Kidney (tissue), 14 donors: ENCODE data around the gene RIMKLB. TPM values are rescaled to one million over a fixed set of nuclear protein-coding genes. Genes with fewer than 3 reads are reported as not detected.

Experiments used
- DNase-seq, 5 donors: peaks; one replicate each; pipeline ENCODE4 v3.0.0-alpha.2; 2013 to 2020
- FAIRE-seq: peaks from 2 replicates; lab custom pipeline; 2012; peaks lifted over from hg19 to GRCh38; lab: Jason Lieb, UNC
- H3K27ac ChIP-seq, 2 donors: one replicate each; pipeline ENCODE4 v1.7.0; 2013; ENCODE audit warnings: low read depth in 2 of 2, low read length in 2 of 2, inconsistent platforms in 1 of 2
- H3K27me3 ChIP-seq: one replicate; pipeline ENCODE4 v1.7.1; 2013; ENCODE audit warnings: low read length, inconsistent platforms; ENCODE audit not compliant: control insufficient read depth, insufficient read depth
- H3K36me3 ChIP-seq, 3 donors: one replicate each; pipeline versions ENCODE4 v1.7.0 to v1.7.1; 2013; ENCODE audit warnings: low read length in 3 of 3, control low read depth in 1 of 3, inconsistent platforms in 1 of 3; ENCODE audit not compliant: insufficient read depth in 3 of 3, control insufficient read depth in 2 of 3
- H3K4me1 ChIP-seq, 3 donors: one replicate each; pipeline versions ENCODE4 v1.7.0 to v1.7.1; 2013; ENCODE audit warnings: low read length in 3 of 3, inconsistent platforms in 1 of 3, low read depth in 1 of 3; ENCODE audit not compliant: control insufficient read depth in 2 of 3, insufficient read depth in 2 of 3
- H3K4me3 ChIP-seq, 3 donors: one replicate each; pipeline versions ENCODE4 v1.7.0 to v1.8.1; 2013; ENCODE audit warnings: low read length in 3 of 3, control low read depth in 1 of 3, inconsistent platforms in 1 of 3
- H3K9ac ChIP-seq, 3 donors: one replicate each; pipeline versions ENCODE4 v1.7.0 to v1.7.1; 2013; ENCODE audit warnings: low read length in 3 of 3, control low read depth in 1 of 3, inconsistent platforms in 1 of 3
- H3K9me3 ChIP-seq, 3 donors: one replicate each; pipeline versions ENCODE4 v1.7.0 to v1.7.1; 2013; ENCODE audit warnings: low read length in 3 of 3, control low read depth in 1 of 3, inconsistent platforms in 1 of 3; ENCODE audit not compliant: control insufficient read depth in 2 of 3, insufficient read depth in 1 of 3
- intact Hi-C: fragments of 100-400 bp; cut with DNase I; formaldehyde crosslinking; loops from one replicate; pipeline ENCODE4 v1.11.1; 2022
- polyA plus RNA-seq: library from polyadenylated mRNA; stranded (reverse); fragments of 350-450 nt; fragmentation: Illumina TruSeq; extraction: RNeasy Lipid Tissue Mini Kit (QIAGEN cat#74804); gene quantifications from one replicate; pipeline ENCODE4 v1.2.3, GENCODE V29; 2014; ENCODE audit warnings: low read depth, low replicate concordance; ENCODE audit not compliant: insufficient read depth
- total RNA-seq: library from RNA; stranded (reverse); fragmentation: NEBNext Ultra II Directional; extraction: Animal tissue kit (Norgen Biotek cat#: 25700); gene quantifications from one replicate; pipeline ENCODE4 v1.2.1, GENCODE V29; 2021
- TF ChIP-seq, protein P1 (sequence below): IDR thresholded peaks from 3 replicates; pipeline ENCODE4 v1.5.1; 2012; ENCODE audit warnings: mild to moderate bottlenecking, moderate library complexity, borderline replicate concordance; ENCODE audit not compliant: insufficient read depth; ENCODE audit errors: extremely low read depth
- donor health status: control.
- donor health status: control.
- donor health status: control.
- donor health status: control.
- donor health status: control.
- donor health status: DM: yes; HTN: yes; CAD: no.
- donor health status: Normal renal cell carcinoma (clear cell type).

Gene RIMKLB
- total and polyA plus RNA-seq, 2 donors from 2014 or later: 38.0 to 45.5 TPM

DNA sequence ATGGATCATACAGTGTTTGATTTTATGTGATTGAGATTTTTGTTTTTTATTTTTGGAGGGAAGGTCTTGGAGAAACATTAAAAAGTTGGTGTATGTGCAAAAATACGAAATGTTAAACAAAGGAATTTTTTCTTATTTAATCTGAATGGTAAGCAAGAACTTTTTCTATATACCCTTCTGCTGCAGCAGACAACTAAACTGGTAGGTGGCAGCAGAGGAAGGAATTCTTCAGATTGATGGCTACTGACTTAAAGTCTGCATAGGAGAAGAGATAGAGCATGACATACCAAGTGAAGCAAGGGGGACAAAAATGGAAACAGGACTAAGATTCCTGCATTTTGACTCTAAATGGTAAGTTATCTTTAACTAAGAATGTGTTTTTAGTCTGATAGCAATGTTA, 82.6 kb downstream of the RIMKLB start:
- DNase-seq (peak in 2 of 5 donors; percentile 47 to 58), FAIRE-seq (no peak)
- TF ChIP-seq, protein P1, sequence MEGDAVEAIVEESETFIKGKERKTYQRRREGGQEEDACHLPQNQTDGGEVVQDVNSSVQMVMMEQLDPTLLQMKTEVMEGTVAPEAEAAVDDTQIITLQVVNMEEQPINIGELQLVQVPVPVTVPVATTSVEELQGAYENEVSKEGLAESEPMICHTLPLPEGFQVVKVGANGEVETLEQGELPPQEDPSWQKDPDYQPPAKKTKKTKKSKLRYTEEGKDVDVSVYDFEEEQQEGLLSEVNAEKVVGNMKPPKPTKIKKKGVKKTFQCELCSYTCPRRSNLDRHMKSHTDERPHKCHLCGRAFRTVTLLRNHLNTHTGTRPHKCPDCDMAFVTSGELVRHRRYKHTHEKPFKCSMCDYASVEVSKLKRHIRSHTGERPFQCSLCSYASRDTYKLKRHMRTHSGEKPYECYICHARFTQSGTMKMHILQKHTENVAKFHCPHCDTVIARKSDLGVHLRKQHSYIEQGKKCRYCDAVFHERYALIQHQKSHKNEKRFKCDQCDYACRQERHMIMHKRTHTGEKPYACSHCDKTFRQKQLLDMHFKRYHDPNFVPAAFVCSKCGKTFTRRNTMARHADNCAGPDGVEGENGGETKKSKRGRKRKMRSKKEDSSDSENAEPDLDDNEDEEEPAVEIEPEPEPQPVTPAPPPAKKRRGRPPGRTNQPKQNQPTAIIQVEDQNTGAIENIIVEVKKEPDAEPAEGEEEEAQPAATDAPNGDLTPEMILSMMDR: no peak
- Histone ChIP-seq H3K4me1 (no peaks in the 10 kb centered on the region), H3K9ac (no peak overlapping the region), H3K4me3 (no peak overlapping the region), H3K27ac (no peak overlapping the region), H3K36me3 (no peaks in the 10 kb centered on the region), H3K9me3 (no peaks in the 10 kb centered on the region), H3K27me3 (no peaks in the 10 kb centered on the region)
- intact Hi-C loops: no loop called here

DNA sequence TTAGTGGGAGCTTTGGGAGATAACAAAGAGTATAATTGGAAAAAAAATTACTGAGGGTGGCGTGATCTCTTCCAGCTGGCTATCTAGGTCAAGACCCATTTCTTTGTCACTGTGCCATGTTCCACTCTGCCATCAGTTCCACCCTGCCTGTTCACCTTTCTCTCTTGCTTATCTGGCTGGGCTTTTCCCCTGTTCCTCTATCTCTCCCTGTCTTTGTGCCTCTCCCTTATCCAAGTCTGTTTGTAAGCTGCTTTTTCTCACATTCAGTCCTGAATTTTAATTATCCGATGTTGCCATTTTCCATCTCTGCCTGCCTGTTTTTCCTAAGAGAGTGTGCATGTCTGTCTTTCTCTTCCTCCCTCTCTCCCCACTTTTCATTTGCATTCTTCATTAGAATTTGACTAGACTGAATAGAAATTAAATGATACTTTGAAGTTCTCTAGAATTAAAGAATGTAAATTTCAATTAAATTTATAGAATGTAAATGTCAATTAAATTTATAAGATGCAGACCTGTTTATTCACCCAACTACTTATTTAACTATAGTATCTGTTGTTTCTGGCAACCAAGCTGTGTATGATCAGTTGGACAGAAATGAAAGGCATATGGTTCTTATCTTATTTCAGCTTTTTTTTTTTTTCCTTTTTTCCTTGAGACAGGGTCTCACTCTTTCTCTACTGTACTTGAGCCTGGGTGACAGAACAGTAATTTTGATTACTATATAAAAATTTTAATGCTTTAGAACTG, 83.8 kb downstream of the RIMKLB start:
- Histone ChIP-seq H3K27ac (no peak overlapping the region), H3K4me3 (no peak overlapping the region), H3K36me3 (no peaks in the 10 kb centered on the region), H3K9ac (no peak overlapping the region), H3K27me3 (no peaks in the 10 kb centered on the region), H3K4me1 (no peaks in the 10 kb centered on the region), H3K9me3 (no peaks in the 10 kb centered on the region)
- intact Hi-C loops: no loop called here
- DNase-seq (no peak), FAIRE-seq (peak; percentile 15)
- TF ChIP-seq, protein P1: no peak

DNA sequence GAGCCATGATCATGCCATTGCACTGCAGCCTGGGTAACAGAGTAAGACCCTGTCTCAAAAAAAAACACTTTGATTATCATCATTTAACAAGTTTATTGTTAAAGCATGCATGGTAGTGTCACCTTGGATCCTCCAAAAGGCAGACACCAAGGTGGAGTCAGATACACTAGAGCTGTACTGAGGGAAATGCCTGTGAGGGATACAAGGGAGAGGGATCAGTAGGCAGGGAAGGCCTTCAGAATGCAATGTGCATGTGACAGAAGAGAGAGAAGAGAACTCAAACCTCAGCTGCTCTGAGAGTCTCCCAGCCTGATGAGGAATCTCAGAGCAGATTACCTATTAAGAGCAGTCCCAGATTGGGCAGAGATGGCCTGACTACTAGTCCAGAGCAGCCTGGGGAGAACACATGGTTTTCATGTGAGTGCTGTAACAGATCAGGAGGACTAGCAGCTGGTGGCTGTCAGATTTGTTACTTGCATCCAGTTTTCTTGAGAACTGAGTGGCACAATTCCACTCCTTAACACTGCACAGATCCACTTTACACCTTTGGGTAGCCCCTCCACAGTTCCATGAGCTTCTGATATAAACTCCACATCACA, 86.6 kb downstream of the RIMKLB start:
- Histone ChIP-seq H3K9ac (no peak overlapping the region), H3K9me3 (no peaks in the 10 kb centered on the region), H3K27ac (no peak overlapping the region), H3K27me3 (no peaks in the 10 kb centered on the region), H3K4me3 (no peak overlapping the region), H3K4me1 (no peaks in the 10 kb centered on the region), H3K36me3 (no peaks in the 10 kb centered on the region)
- TF ChIP-seq, protein P1: no peak
- DNase-seq: peak in 1 of 5 donors; percentile 51
- no peak for FAIRE-seq
- intact Hi-C loops: no loop called here
